Measurements from ENCODE around the gene KIF20B.

The KIF20B gene

DNA sequence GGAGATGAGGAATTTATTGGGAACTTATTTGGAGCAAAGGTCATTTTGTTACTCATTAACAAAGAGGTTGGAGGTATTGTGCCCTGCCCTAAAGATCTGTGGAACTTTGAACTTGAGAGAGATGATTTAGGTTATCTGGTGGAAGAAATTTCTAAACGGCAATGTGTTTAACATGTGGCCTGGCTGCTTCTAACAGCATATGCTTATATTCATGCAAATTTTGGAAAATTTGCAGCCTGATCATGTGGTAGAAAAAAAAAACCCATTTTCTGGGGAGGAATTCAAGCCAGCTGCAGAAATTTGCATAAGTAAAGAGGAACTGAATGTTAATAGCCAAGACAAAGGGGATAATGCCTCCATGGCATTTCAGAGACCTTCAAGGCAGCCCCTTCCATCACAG is 45.7 kb upstream of the KIF20B start:
- no peak overlapping the region for H3K4me2 ChIP-seq
- H3K4me3 ChIP-seq (IDR thresholded peaks at IDR 0.05; ENCODE audit: insufficient read depth, low read depth, low read length) = no peak overlapping the region
- H3K27ac ChIP-seq = no peak overlapping the region

DNA sequence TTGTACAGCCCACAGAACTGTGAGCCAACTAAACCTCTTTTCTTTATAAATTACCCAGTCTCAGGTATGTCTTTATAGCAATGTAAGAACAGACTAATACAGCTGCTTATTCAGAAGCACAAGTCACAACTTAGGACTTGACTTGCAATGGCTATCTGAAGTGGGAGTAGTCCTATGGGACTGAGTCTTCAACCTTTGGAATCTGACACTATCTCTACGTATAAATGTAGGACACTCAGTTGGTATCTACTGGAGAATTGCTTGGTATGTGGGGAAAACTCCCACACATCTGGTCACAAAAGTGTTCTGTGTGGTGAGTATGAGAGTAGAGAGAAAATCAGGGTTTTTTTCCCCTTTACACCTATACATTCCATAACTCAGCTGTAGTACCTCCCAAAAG is 44.1 kb upstream of the KIF20B start:
- Histone ChIP-seq H4K20me1 (ENCODE audit: insufficient read depth) (no peaks in the 10 kb centered on the region), H3K4me2 (no peak overlapping the region), H3K27ac (no peak overlapping the region), H3K79me2 (ENCODE audit: insufficient read depth, low read depth) (no peaks in the 10 kb centered on the region), H3K4me3 (IDR thresholded peaks at IDR 0.05; ENCODE audit: insufficient read depth, low read depth, low read length) (no peak overlapping the region), H3K9ac (no peak overlapping the region), H3K4me1 (ENCODE audit: low read depth, poor library complexity, severe bottlenecking) (peaks cover 11% of the 10 kb centered on the region), H2AFZ (ENCODE audit: low read depth) (no peak overlapping the region), H3K36me3 (ENCODE audit: insufficient read depth) (no peaks in the 10 kb centered on the region), H3K27me3 (ENCODE audit: insufficient read depth, low read depth) (0 out of 2 replicates have a peak, but pooled peaks cover 3% of the 10 kb centered on the region)
- TF ChIP-seq, protein P1, sequence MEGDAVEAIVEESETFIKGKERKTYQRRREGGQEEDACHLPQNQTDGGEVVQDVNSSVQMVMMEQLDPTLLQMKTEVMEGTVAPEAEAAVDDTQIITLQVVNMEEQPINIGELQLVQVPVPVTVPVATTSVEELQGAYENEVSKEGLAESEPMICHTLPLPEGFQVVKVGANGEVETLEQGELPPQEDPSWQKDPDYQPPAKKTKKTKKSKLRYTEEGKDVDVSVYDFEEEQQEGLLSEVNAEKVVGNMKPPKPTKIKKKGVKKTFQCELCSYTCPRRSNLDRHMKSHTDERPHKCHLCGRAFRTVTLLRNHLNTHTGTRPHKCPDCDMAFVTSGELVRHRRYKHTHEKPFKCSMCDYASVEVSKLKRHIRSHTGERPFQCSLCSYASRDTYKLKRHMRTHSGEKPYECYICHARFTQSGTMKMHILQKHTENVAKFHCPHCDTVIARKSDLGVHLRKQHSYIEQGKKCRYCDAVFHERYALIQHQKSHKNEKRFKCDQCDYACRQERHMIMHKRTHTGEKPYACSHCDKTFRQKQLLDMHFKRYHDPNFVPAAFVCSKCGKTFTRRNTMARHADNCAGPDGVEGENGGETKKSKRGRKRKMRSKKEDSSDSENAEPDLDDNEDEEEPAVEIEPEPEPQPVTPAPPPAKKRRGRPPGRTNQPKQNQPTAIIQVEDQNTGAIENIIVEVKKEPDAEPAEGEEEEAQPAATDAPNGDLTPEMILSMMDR (conservative IDR thresholded peaks at IDR 0.05; ENCODE audit: low read depth, low read length) = no peak

More for the DNA sequence above, 45.7 kb upstream of the KIF20B start:
- TF ChIP-seq, protein P1 (conservative IDR thresholded peaks at IDR 0.05; ENCODE audit: low read depth, low read length) = no peak
- Histone ChIP-seq H3K79me2 (ENCODE audit: insufficient read depth, low read depth) (no peaks in the 10 kb centered on the region), H4K20me1 (ENCODE audit: insufficient read depth) (no peaks in the 10 kb centered on the region), H3K36me3 (ENCODE audit: insufficient read depth) (no peaks in the 10 kb centered on the region), H2AFZ (ENCODE audit: low read depth) (no peak overlapping the region), H3K27me3 (ENCODE audit: insufficient read depth, low read depth) (0 out of 2 replicates have a peak, but pooled peaks cover 3% of the 10 kb centered on the region), H3K9ac (no peak overlapping the region), H3K4me1 (ENCODE audit: low read depth, poor library complexity, severe bottlenecking) (peaks cover 11% of the 10 kb centered on the region)

DNA sequence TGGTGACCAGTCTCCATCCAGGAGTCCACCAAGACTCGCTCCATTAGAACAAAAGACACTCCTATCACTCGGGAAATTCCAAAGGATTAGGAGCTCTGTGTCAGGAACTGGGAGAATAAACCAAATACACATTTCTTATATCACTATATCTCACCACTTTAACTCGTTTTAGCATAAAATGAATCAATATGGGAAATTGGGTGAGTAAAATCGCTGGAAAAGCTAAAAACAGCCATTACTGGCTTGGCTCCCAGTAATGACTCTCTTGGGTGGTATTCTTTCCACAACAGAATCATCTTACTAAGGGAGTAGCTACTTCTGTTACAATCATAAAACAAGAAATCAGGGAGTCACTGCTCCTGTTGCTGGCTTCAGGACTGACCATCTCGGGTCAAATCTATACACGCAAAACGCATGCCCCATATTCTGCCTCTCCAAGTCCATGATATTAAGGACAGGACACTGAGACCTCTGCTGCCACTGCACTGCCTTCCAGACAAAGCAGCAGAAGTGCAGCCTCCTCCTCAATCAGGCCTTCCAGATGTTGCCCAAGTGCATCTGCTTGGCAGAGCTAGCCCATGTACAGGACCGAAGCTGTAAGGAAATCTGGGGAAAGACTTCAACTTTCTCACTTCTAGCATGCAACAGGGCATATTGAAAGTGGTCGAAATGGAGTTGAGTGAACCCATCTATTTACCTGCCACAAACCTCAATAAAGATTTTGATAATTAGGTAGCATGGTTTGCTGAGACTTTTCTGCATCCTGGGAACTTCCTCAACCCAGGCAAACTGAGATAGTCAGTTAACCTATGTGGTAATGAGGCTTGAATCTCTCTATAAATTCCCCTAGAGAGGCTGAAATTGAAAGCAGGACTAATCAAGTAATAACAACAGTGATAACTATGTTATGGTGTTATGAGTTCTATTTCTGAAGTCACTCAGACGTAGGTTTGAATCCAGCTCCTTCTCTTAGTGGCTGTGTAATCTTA is 42.0 kb upstream of the KIF20B start:
- TF ChIP-seq, protein P1 (conservative IDR thresholded peaks at IDR 0.05; ENCODE audit: low read depth, low read length) = no peak
- Histone ChIP-seq H3K36me3 (ENCODE audit: insufficient read depth) (no peaks in the 10 kb centered on the region), H3K9ac (no peak overlapping the region)

DNA sequence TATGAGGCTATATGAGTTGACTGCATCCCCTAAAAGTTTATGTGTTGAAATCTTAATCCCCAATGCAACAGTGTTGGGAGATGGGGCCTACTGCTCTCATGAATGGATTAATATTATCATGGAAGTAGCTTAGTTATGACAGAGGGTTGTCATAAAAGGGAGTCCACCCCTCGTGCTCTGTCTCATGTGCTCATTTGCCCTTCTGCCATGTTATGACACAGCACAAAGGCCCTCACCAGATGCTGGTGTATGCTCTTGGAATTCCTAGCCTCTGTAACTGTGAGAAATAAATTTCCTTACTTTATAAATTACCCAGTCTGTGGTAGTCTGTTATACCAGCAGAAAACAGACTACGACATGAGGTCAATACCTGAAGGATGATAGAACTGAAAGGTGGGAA is 38.8 kb upstream of the KIF20B start:
- TF ChIP-seq, protein P1 (conservative IDR thresholded peaks at IDR 0.05; ENCODE audit: low read depth, low read length) = no peak
- H2AFZ ChIP-seq (ENCODE audit: low read depth) = no peak overlapping the region

More for the DNA sequence above, 42.0 kb upstream of the KIF20B start:
- H4K20me1 ChIP-seq (ENCODE audit: insufficient read depth) = no peaks in the 10 kb centered on the region
- H2AFZ ChIP-seq (ENCODE audit: low read depth) = no peak overlapping the region
- no peak overlapping the region for H3K4me2 ChIP-seq
- H3K27ac ChIP-seq = no peak overlapping the region
- H3K79me2 ChIP-seq (ENCODE audit: insufficient read depth, low read depth) = no peaks in the 10 kb centered on the region
- no peaks in the 10 kb centered on the region for H3K4me1 ChIP-seq (ENCODE audit: low read depth, poor library complexity, severe bottlenecking)
- H3K27me3 ChIP-seq (ENCODE audit: insufficient read depth, low read depth) = 0 out of 2 replicates have a peak, but pooled peaks cover under 1% of the 10 kb centered on the region
- H3K4me3 ChIP-seq (IDR thresholded peaks at IDR 0.05; ENCODE audit: insufficient read depth, low read depth, low read length) = no peak overlapping the region

More for the DNA sequence above, 38.8 kb upstream of the KIF20B start:
- Histone ChIP-seq H3K4me1 (ENCODE audit: low read depth, poor library complexity, severe bottlenecking) (no peaks in the 10 kb centered on the region), H3K4me3 (IDR thresholded peaks at IDR 0.05; ENCODE audit: insufficient read depth, low read depth, low read length) (no peak overlapping the region), H3K4me2 (no peak overlapping the region), H3K79me2 (ENCODE audit: insufficient read depth, low read depth) (no peaks in the 10 kb centered on the region), H3K36me3 (ENCODE audit: insufficient read depth) (no peaks in the 10 kb centered on the region), H4K20me1 (ENCODE audit: insufficient read depth) (no peaks in the 10 kb centered on the region), H3K27me3 (ENCODE audit: insufficient read depth, low read depth) (no peaks in the 10 kb centered on the region), H3K27ac (no peak overlapping the region), H3K9ac (no peak overlapping the region)
